Eye (tissue), 1 donor: ENCODE measurements around the gene NPR1.
"Not testable (repeated sequence)": the region's sequence is repeated elsewhere in the genome, so short reads cannot be mapped to it uniquely, and the experiment has no call there.

Experiments used
- DNase-seq: peaks from one replicate; pipeline ENCODE4 v3.0.0-alpha.2; 2015

Gene NPR1

GRCh38 chr1:153683854-153684253 is 5.4 kb downstream of the NPR1 start:
- DNase-seq = no peak

GRCh38 chr1:153684892-153685291 is 6.4 kb downstream of the NPR1 start:
- no peak for DNase-seq

GRCh38 chr1:153685544-153686340 is 7.3 kb downstream of the NPR1 start:
- DNase-seq = peak; percentile 88

- no peak for DNase-seq
These were observed 9.0 kb downstream of the NPR1 start for GRCh38 chr1:153687346-153688125.

- no peak for DNase-seq
These were observed 9.8 kb downstream of the NPR1 start for GRCh38 chr1:153688276-153688675.

GRCh38 chr1:153688736-153689328 is 10.3 kb downstream of the NPR1 start:
- DNase-seq = no peak

- DNase-seq = no peak
These were observed 15.0 kb downstream of the NPR1 start for GRCh38 chr1:153693466-153693865.

- no peak for DNase-seq
These were observed 18.3 kb downstream of the NPR1 start for GRCh38 chr1:153696741-153697140.

GRCh38 chr1:153697191-153698019 is 18.9 kb downstream of the NPR1 start:
- DNase-seq = peak; percentile 42

GRCh38 chr1:153698020-153698922 is 19.8 kb downstream of the NPR1 start:
- peak; percentile 80 for DNase-seq

- peak; percentile 27 for DNase-seq
These were observed 20.6 kb downstream of the NPR1 start for GRCh38 chr1:153698923-153699714.

GRCh38 chr1:153699768-153700167 is 21.3 kb downstream of the NPR1 start:
- no peak for DNase-seq

GRCh38 chr1:153705484-153705883 is 27.0 kb downstream of the NPR1 start:
- no peak for DNase-seq

GRCh38 chr1:153711026-153711425 is 32.5 kb downstream of the NPR1 start:
- DNase-seq = no peak

- DNase-seq = not testable (repeated sequence)
These were observed 37.7 kb downstream of the NPR1 start for GRCh38 chr1:153716211-153716610.

- no peak for DNase-seq
These were observed 38.8 kb downstream of the NPR1 start for GRCh38 chr1:153717330-153717729.

GRCh38 chr1:153723687-153724086 is 45.2 kb downstream of the NPR1 start:
- DNase-seq = no peak

- not testable (repeated sequence) for DNase-seq
These were observed 46.1 kb downstream of the NPR1 start for GRCh38 chr1:153724634-153725033.

- peak; percentile 100 for DNase-seq
These were observed 49.2 kb downstream of the NPR1 start, which contains the start of gene INTS3 for GRCh38 chr1:153727463-153728304. Gene INTS3, plus strand, starts transcription at chr1:153728050. Its CDS starts 585 bp downstream, at chr1:153728635.
